WTC11 (cell line): ENCODE results near the gene CD74. TPM values are rescaled to one million over a fixed set of nuclear protein-coding genes. Genes with fewer than 3 reads are reported as not detected.

Experiments
- ATAC-seq: fragments of 200-7000 bp; cut with Tn5 transposase; 2 replicates; pipeline ENCODE4 v1.10.0; 2021; ENCODE audit warnings: mild to moderate bottlenecking, moderate library complexity
- CTCF ChIA-PET: fragments of 300-600 bp; sonication (Branson Sonifier 250); formaldehyde crosslinking; loops from one replicate; lab custom pipeline; 2021; ENCODE audit warnings: antibody characterized with exemption; lab: Charles Lee
- POLR2A ChIA-PET: fragments of 350-600 bp; sonication (Branson Sonifier 250); formaldehyde crosslinking; loops from one replicate; lab custom pipeline; 2021; ENCODE audit warnings: antibody characterized with exemption; lab: Charles Lee
- DNase-seq: peaks from one replicate; pipeline ENCODE4 v3.0.0; 2021; ENCODE audit warnings: low spot score
- H3K27ac Mint-ChIP-seq: 2 replicates; pipeline ENCODE4 v1.8.0; 2021; ENCODE audit warnings: mixed read lengths
- H3K27me3 Mint-ChIP-seq: 2 replicates; pipeline ENCODE4 v1.8.0; 2021; ENCODE audit warnings: low read depth, mild to moderate bottlenecking, moderate library complexity, mixed read lengths
- H3K36me3 Mint-ChIP-seq: 2 replicates; pipeline ENCODE4 v1.8.0; 2021; ENCODE audit warnings: mixed read lengths
- H3K4me1 Mint-ChIP-seq: 2 replicates; pipeline ENCODE4 v1.8.0; 2022; ENCODE audit warnings: mixed read lengths
- H3K4me3 Mint-ChIP-seq: 2 replicates; pipeline ENCODE4 v1.8.0; 2021; ENCODE audit warnings: mild to moderate bottlenecking, moderate library complexity, mixed read lengths
- H3K9me3 Mint-ChIP-seq: 2 replicates; pipeline ENCODE4 v1.8.0; 2021; ENCODE audit warnings: mixed read lengths
- CREB1 ChIP-seq: sonication (generic); formaldehyde crosslinking; IDR thresholded peaks from 2 replicates; pipeline ENCODE4 v1.8.0; 2023; ENCODE audit warnings: mild to moderate bottlenecking, missing genetic modification reagents
- ELF4 ChIP-seq: sonication (generic); formaldehyde crosslinking; IDR thresholded peaks from 2 replicates; pipeline ENCODE4 v1.8.1; 2022; ENCODE audit warnings: low read depth, mild to moderate bottlenecking, moderate library complexity, missing genetic modification reagents
- ESRRA ChIP-seq: sonication (generic); formaldehyde crosslinking; IDR thresholded peaks from 2 replicates; pipeline ENCODE4 v1.8.1; 2022; ENCODE audit warnings: mild to moderate bottlenecking, missing genetic modification reagents, borderline replicate concordance
- FOXK1 ChIP-seq: sonication (generic); formaldehyde crosslinking; IDR thresholded peaks from 2 replicates; pipeline ENCODE4 v1.8.0; 2022; ENCODE audit warnings: mild to moderate bottlenecking, moderate library complexity, missing genetic modification reagents
- GABPB1 ChIP-seq: sonication (generic); formaldehyde crosslinking; IDR thresholded peaks from 2 replicates; pipeline ENCODE4 v1.8.1; 2023; ENCODE audit warnings: mild to moderate bottlenecking, missing genetic modification reagents
- GTF2I ChIP-seq: fragments of 250-450 bp; sonication (Bioruptor Pico); conservative IDR thresholded peaks from 2 replicates; pipeline ENCODE4 v1.4.0; 2021; ENCODE audit warnings: mild to moderate bottlenecking
- IRF1 ChIP-seq: sonication (generic); formaldehyde crosslinking; IDR thresholded peaks from 2 replicates; pipeline ENCODE4 v1.8.0; 2023; ENCODE audit warnings: missing genetic modification reagents
- JUN ChIP-seq: sonication (generic); formaldehyde crosslinking; IDR thresholded peaks from 2 replicates; pipeline ENCODE4 v1.8.0; 2023; ENCODE audit warnings: mild to moderate bottlenecking, missing genetic modification reagents
- MAX ChIP-seq: sonication (generic); formaldehyde crosslinking; IDR thresholded peaks from 2 replicates; pipeline ENCODE4 v1.8.0; 2022; ENCODE audit warnings: mild to moderate bottlenecking, missing genetic modification reagents
- MLX ChIP-seq: sonication (generic); formaldehyde crosslinking; IDR thresholded peaks from 2 replicates; pipeline ENCODE4 v1.8.1; 2023; ENCODE audit warnings: mild to moderate bottlenecking, missing genetic modification reagents, moderate library complexity
- SMAD3 ChIP-seq: sonication (generic); formaldehyde crosslinking; IDR thresholded peaks from 2 replicates; pipeline ENCODE4 v1.8.0; 2022; ENCODE audit warnings: missing genetic modification reagents, mild to moderate bottlenecking, borderline replicate concordance
- SP1 ChIP-seq: sonication (generic); formaldehyde crosslinking; conservative IDR thresholded peaks from 2 replicates; pipeline ENCODE4 v1.8.1; 2022; ENCODE audit warnings: missing genetic modification reagents
- TEAD4 ChIP-seq: sonication (generic); formaldehyde crosslinking; IDR thresholded peaks from 2 replicates; pipeline ENCODE4 v1.8.0; 2022; ENCODE audit warnings: mild to moderate bottlenecking, missing genetic modification reagents
- ZNF219 ChIP-seq: sonication (generic); formaldehyde crosslinking; IDR thresholded peaks from 2 replicates; pipeline ENCODE4 v1.8.0; 2023; ENCODE audit warnings: missing genetic modification reagents, mild to moderate bottlenecking, borderline replicate concordance
- ZNF396 ChIP-seq: fragments of 250-450 bp; sonication (Bioruptor Pico); IDR thresholded peaks from 2 replicates; pipeline ENCODE4 v1.8.0; 2021; ENCODE audit warnings: mild to moderate bottlenecking, moderate library complexity, borderline replicate concordance
- total RNA-seq: library from RNA; stranded (reverse); gene quantifications from 3 replicates; pipeline ENCODE4 v1.2.3, GENCODE V29; 2021
- TF ChIP-seq, protein P1 (sequence below): sonication (generic); formaldehyde crosslinking; IDR thresholded peaks from 2 replicates; pipeline ENCODE4 v1.8.0; 2023; ENCODE audit warnings: mild to moderate bottlenecking, missing genetic modification reagents
- TF ChIP-seq, protein P2 (sequence below): fragments of 250-450 bp; sonication (Bioruptor Pico); conservative IDR thresholded peaks from 2 replicates; pipeline ENCODE4 v1.9.0; 2021; ENCODE audit warnings: mild to moderate bottlenecking
- TF ChIP-seq, protein P3 (sequence below): fragments of 250-450 bp; sonication (Bioruptor Pico); IDR thresholded peaks from 2 replicates; pipeline ENCODE4 v2.1.2; 2022; ENCODE audit warnings: mild to moderate bottlenecking, moderate library complexity
- TF ChIP-seq, protein P4 (sequence below): fragments of 200-600 bp; IDR thresholded peaks from 2 replicates; pipeline ENCODE4 v1.8.0; 2022; ENCODE audit warnings: antibody characterized with exemption
- TF ChIP-seq, protein P5 (sequence below): sonication (generic); formaldehyde crosslinking; conservative IDR thresholded peaks from 2 replicates; pipeline ENCODE4 v1.8.1; 2023; ENCODE audit warnings: mild to moderate bottlenecking, low read depth, missing genetic modification reagents, moderate library complexity

Gene CD74
- total RNA-seq, 1 experiment from 2014 or later, result 28.2 TPM

GRCh38 chr5:150402229-150402773 lies 10.4 kb downstream of the CD74 start:
- POLR2A ChIA-PET, result no interaction called here
- no peaks in the 10 kb centered on the region for H3K9me3 Mint-ChIP-seq
- DNase-seq (no peak), ATAC-seq (no peak)
- H3K27me3 Mint-ChIP-seq, result no peaks in the 10 kb centered on the region
- H3K27ac Mint-ChIP-seq, result no peak overlapping the region; the same call in 1 of the 2 replicates
- H3K4me1 Mint-ChIP-seq, result no peaks in the 10 kb centered on the region
- no peak overlapping the region for H3K4me3 Mint-ChIP-seq
- peaks cover 34% of the 10 kb centered on the region for H3K36me3 Mint-ChIP-seq
- TF ChIP-seq, protein P1, sequence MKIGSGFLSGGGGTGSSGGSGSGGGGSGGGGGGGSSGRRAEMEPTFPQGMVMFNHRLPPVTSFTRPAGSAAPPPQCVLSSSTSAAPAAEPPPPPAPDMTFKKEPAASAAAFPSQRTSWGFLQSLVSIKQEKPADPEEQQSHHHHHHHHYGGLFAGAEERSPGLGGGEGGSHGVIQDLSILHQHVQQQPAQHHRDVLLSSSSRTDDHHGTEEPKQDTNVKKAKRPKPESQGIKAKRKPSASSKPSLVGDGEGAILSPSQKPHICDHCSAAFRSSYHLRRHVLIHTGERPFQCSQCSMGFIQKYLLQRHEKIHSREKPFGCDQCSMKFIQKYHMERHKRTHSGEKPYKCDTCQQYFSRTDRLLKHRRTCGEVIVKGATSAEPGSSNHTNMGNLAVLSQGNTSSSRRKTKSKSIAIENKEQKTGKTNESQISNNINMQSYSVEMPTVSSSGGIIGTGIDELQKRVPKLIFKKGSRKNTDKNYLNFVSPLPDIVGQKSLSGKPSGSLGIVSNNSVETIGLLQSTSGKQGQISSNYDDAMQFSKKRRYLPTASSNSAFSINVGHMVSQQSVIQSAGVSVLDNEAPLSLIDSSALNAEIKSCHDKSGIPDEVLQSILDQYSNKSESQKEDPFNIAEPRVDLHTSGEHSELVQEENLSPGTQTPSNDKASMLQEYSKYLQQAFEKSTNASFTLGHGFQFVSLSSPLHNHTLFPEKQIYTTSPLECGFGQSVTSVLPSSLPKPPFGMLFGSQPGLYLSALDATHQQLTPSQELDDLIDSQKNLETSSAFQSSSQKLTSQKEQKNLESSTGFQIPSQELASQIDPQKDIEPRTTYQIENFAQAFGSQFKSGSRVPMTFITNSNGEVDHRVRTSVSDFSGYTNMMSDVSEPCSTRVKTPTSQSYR (CRISPR knock-in tag), result no peak
- TF ChIP-seq MLX (CRISPR knock-in tag) (no peak), ZNF396 (CRISPR knock-in tag) (no peak), ZNF219 (CRISPR knock-in tag) (no peak), TEAD4 (no peak), SP1 (no peak), GABPB1 (CRISPR knock-in tag) (no peak), IRF1 (CRISPR knock-in tag) (no peak), JUN (CRISPR knock-in tag) (no peak), CREB1 (CRISPR knock-in tag) (no peak)
- TF ChIP-seq, protein P2, sequence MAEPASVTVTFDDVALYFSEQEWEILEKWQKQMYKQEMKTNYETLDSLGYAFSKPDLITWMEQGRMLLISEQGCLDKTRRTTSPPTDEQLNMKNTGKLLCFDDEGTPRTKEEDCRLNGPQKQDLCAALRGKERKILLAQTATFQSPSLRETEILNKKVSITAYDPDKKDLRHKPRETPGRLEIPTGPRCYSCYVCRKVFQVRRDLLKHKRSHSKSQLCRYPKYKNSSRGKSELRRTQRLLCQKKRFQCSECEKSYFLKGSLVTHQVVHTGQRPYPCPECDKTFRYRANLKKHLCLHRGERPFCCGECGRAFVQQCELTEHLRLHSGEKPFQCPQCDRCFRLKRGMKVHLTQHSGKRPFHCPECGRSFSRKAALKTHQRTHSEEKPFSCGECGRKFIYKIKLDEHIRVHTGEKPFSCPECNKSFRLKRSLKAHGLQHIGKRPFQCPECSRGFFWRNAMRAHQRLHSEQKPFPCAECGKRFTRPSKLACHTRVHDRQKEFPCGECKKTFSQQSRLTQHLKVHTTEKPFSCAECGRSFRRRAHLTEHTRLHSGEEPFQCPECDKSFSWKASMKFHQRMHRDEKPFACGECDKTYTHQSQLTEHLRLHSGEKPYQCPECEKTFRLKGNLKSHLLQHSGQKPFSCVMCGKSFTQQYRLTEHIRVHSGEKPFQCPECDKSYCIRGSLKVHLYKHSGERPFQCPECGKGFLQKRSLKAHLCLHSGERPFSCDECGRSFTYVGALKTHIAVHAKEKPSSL (CRISPR knock-in tag), result no peak
- TF ChIP-seq, protein P3, sequence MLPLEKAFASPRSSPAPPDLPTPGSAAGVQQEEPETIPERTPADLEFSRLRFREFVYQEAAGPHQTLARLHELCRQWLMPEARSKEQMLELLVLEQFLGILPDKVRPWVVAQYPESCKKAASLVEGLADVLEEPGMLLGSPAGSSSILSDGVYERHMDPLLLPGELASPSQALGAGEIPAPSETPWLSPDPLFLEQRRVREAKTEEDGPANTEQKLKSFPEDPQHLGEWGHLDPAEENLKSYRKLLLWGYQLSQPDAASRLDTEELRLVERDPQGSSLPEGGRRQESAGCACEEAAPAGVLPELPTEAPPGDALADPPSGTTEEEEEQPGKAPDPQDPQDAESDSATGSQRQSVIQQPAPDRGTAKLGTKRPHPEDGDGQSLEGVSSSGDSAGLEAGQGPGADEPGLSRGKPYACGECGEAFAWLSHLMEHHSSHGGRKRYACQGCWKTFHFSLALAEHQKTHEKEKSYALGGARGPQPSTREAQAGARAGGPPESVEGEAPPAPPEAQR (CRISPR knock-in tag), result no peak
- CTCF ChIA-PET, result interaction anchor here (1.3 to 1.4 kb wide), 2 partner anchors 34 to 37 kb away, joined by 3 to 6 read pairs; no protein-coding TSS in a partner anchor

DNA sequence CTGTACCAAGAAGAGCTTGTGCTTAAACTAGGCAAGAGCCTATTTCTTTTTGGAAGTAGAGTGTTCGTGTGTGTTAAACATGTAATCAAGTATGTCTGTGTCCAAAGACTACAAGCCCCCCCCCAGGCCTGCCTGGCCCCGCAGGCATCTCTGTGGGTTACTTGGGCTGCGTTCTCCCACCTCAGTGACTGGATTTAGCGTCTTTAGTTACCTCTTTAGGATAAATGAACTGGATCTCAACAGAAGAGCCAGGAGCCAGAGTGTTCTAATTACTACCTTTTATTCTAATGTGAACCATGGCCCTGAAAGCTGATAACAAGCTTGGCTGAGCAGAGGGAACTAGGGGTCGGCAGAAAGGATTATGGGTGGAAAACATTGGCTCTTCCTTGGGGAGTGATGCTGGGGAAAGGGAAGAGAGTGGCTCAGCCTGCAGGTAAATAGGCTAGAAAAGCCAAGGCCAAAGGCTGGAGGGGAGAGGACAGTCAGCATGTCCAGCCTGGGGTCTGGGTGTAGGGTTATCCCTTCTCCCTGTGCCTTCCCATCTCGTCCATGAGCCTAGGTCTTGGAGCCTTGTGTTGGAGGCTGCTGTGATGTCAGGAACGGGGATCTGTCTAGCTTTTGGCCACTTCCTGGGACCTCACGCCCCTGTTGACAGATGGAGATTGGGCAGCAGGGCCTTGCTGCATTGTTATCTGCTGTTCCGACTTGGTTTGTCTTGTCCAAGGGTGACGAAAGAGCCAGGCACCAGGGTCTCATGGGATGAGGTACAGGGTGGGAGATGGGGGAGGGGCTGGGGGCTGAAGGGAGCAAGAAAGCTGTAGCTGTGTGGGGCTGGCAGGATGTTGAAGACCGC lies 11.1 kb downstream of the CD74 start:
- no peak overlapping the region for H3K27ac Mint-ChIP-seq
- DNase-seq (no peak), ATAC-seq (no peak)
- no peaks in the 10 kb centered on the region for H3K4me1 Mint-ChIP-seq
- no peaks in the 10 kb centered on the region for H3K9me3 Mint-ChIP-seq
- H3K36me3 Mint-ChIP-seq, result peaks cover 37% of the 10 kb centered on the region
- CTCF ChIA-PET, result interaction anchor here (1.3 to 4.6 kb wide), 2 partner anchors 10 to 35 kb away, joined by 6 to 41 read pairs; partner anchors contain the start of gene CD74
- H3K4me3 Mint-ChIP-seq, result no peak overlapping the region
- no peaks in the 10 kb centered on the region for H3K27me3 Mint-ChIP-seq
- POLR2A ChIA-PET, result no interaction called here
- TF ChIP-seq GTF2I (CRISPR knock-in tag) (no peak), FOXK1 (no peak), SMAD3 (CRISPR knock-in tag) (no peak), ZNF396 (CRISPR knock-in tag) (no peak), ESRRA (CRISPR knock-in tag) (no peak), GABPB1 (CRISPR knock-in tag) (no peak), ELF4 (CRISPR knock-in tag) (no peak), MAX (CRISPR knock-in tag) (no peak)
- TF ChIP-seq, protein P4, sequence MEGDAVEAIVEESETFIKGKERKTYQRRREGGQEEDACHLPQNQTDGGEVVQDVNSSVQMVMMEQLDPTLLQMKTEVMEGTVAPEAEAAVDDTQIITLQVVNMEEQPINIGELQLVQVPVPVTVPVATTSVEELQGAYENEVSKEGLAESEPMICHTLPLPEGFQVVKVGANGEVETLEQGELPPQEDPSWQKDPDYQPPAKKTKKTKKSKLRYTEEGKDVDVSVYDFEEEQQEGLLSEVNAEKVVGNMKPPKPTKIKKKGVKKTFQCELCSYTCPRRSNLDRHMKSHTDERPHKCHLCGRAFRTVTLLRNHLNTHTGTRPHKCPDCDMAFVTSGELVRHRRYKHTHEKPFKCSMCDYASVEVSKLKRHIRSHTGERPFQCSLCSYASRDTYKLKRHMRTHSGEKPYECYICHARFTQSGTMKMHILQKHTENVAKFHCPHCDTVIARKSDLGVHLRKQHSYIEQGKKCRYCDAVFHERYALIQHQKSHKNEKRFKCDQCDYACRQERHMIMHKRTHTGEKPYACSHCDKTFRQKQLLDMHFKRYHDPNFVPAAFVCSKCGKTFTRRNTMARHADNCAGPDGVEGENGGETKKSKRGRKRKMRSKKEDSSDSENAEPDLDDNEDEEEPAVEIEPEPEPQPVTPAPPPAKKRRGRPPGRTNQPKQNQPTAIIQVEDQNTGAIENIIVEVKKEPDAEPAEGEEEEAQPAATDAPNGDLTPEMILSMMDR, result no peak
- TF ChIP-seq, protein P5, sequence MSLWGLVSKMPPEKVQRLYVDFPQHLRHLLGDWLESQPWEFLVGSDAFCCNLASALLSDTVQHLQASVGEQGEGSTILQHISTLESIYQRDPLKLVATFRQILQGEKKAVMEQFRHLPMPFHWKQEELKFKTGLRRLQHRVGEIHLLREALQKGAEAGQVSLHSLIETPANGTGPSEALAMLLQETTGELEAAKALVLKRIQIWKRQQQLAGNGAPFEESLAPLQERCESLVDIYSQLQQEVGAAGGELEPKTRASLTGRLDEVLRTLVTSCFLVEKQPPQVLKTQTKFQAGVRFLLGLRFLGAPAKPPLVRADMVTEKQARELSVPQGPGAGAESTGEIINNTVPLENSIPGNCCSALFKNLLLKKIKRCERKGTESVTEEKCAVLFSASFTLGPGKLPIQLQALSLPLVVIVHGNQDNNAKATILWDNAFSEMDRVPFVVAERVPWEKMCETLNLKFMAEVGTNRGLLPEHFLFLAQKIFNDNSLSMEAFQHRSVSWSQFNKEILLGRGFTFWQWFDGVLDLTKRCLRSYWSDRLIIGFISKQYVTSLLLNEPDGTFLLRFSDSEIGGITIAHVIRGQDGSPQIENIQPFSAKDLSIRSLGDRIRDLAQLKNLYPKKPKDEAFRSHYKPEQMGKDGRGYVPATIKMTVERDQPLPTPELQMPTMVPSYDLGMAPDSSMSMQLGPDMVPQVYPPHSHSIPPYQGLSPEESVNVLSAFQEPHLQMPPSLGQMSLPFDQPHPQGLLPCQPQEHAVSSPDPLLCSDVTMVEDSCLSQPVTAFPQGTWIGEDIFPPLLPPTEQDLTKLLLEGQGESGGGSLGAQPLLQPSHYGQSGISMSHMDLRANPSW (CRISPR knock-in tag), result no peak
